Mammary epithelial cell (primary cell): Measurements from ENCODE around the gene BMPR1A.

Experiments used
- EZH2 ChIP-seq: IDR thresholded peaks from 2 replicates; pipeline ENCODE4 v1.6.1; 2012; ENCODE audit warnings: low read length, inconsistent platforms, borderline replicate concordance
- TF ChIP-seq, protein P1 (sequence below), 2 donors: IDR thresholded peaks in 1 of 2; conservative IDR thresholded peaks in 1 of 2; 2 replicates each; pipeline ENCODE4 v1.5.1; 2011 to 2012; ENCODE audit warnings: inconsistent platforms in 2 of 2, low read length in 2 of 2, mild to moderate bottlenecking in 2 of 2, control low read depth in 1 of 2, low read depth in 1 of 2; ENCODE audit not compliant: insufficient read depth in 1 of 2; ENCODE audit errors: extremely low read depth in 1 of 2

DNA sequence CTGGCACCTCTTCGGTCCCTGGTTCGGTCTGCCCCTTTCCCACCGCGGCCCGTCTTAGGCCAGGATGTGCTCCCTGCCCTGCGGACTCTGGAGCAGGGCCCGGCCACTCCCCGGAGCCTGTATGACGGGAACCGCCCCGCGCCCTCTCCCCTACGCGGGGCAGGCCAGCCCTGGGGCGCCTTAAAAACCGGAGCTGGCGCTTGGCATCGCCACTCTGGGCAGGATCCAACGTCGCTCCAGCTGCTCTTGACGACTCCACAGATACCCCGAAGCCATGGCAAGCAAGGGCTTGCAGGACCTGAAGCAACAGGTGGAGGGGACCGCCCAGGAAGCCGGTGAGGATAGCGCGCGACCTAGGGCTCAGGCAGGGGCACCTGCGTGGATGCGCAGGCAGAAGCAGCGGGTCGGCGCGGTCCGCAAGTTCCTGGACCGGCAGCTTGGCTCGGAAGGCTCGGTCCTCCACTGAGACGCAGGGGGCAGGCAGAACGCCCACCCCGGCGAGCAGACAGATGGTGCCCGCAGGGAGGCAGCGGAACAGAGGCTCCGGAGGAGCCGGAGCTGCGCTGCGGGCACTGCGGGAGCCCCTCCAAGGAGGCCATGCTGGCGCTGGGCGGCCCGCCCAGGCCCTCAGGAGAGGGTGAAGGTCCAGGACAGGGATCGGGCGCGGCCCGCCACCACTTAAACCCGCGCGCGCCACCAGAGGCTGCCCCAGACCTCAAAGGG is 212.0 kb downstream of the BMPR1A start, which contains the start of gene ADIRF:
- TF ChIP-seq, protein P1, sequence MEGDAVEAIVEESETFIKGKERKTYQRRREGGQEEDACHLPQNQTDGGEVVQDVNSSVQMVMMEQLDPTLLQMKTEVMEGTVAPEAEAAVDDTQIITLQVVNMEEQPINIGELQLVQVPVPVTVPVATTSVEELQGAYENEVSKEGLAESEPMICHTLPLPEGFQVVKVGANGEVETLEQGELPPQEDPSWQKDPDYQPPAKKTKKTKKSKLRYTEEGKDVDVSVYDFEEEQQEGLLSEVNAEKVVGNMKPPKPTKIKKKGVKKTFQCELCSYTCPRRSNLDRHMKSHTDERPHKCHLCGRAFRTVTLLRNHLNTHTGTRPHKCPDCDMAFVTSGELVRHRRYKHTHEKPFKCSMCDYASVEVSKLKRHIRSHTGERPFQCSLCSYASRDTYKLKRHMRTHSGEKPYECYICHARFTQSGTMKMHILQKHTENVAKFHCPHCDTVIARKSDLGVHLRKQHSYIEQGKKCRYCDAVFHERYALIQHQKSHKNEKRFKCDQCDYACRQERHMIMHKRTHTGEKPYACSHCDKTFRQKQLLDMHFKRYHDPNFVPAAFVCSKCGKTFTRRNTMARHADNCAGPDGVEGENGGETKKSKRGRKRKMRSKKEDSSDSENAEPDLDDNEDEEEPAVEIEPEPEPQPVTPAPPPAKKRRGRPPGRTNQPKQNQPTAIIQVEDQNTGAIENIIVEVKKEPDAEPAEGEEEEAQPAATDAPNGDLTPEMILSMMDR (conservative IDR thresholded peaks at IDR 0.05 in 1 of 2, IDR thresholded peaks at IDR 0.05 in 1 of 2; ENCODE audit: extremely low read depth in 1 of 2, insufficient read depth in 1 of 2, low read depth in 1 of 2, low read length in 2 of 2): no peak
- no peak for TF ChIP-seq EZH2
